Stomach (tissue), 9 donors: Measurements from ENCODE around the gene RERE. TPM values are rescaled to one million over a fixed set of nuclear protein-coding genes. Genes with fewer than 3 reads are reported as not detected.
A peak's percentile ranks its signal among the peaks of the same experiment; 100 is the strongest.

Experiments used
- DNase-seq, 2 donors: peaks; one replicate each; pipeline versions ENCODE4 v3.0.0 to v3.0.0-alpha.2; 2013 to 2019
- H3K27ac ChIP-seq, 5 donors: fragments of 200-600 bp in 4 of 5; sonication (generic) in 4 of 5; one replicate each; pipeline ENCODE4 v1.5.1; 2013 to 2019; ENCODE audit warnings: mild to moderate bottlenecking in 1 of 5, moderate library complexity in 1 of 5
- H3K27me3 ChIP-seq, 3 donors: fragments of 200-600 bp; sonication (generic); one replicate each; pipeline ENCODE4 v1.5.1; 2017 to 2019; ENCODE audit warnings: mixed run types in 1 of 3
- H3K36me3 ChIP-seq, 4 donors: fragments of 200-600 bp; sonication (generic); 1 replicate in 3 of 4; 2 replicates in 1 of 4; pipeline ENCODE4 v1.5.1; 2016 to 2019
- H3K4me1 ChIP-seq, 4 donors: fragments of 200-600 bp; sonication (generic); one replicate each; pipeline ENCODE4 v1.5.1; 2016 to 2019
- H3K4me3 ChIP-seq, 4 donors: fragments of 200-600 bp; sonication (generic) in 3 of 4; one replicate each; pipeline ENCODE4 v1.5.1; 2016 to 2019; ENCODE audit warnings: mild to moderate bottlenecking in 1 of 4
- H3K9me3 ChIP-seq, 4 donors: fragments of 200-600 bp; sonication (generic); one replicate each; pipeline ENCODE4 v1.5.1; 2016 to 2019
- EP300 ChIP-seq: sonication (generic); formaldehyde crosslinking; IDR thresholded peaks from one replicate; pipeline ENCODE4 v1.6.1; 2017; ENCODE audit warnings: antibody characterized with exemption
- POLR2A ChIP-seq, 4 donors: fragments of 450-650 bp; IDR thresholded peaks; one replicate each; pipeline ENCODE4 v1.6.1; 2016; ENCODE audit warnings: antibody characterized with exemption in 4 of 4, control low read depth in 2 of 4, mild to moderate bottlenecking in 1 of 4, moderate library complexity in 1 of 4
- POLR2AphosphoS5 ChIP-seq, 3 donors: sonication (generic); formaldehyde crosslinking; IDR thresholded peaks; one replicate each; pipeline ENCODE4 v1.6.1; 2016; ENCODE audit warnings: antibody characterized with exemption in 3 of 3
- whole genome bisulfite sequencing, 5 donors: extraction: QIAGEN DNeasy Blood & Tissue Kit in 3 of 5; methylation state at CpG; one replicate each; pipeline versions ENCODE4 v1.1.5 to v1.1.7; 2013 to 2018; 5-methylcytosine and 5-hydroxymethylcytosine counted together
- intact Hi-C: fragments of 100-400 bp; cut with DNase I; formaldehyde crosslinking; loops from one replicate; pipeline ENCODE4 v1.15.1; 2023; ENCODE audit warnings: low total_unique reads
- polyA plus RNA-seq, 3 donors: library from polyadenylated mRNA; stranded (reverse); fragments of 200-250 nt; gene quantifications; one replicate each; pipeline ENCODE4 v1.2.3, GENCODE V29; 2013
- total RNA-seq, 5 donors: library from RNA; depleted of rRNA; stranded (reverse); fragments of >200 nt; gene quantifications; one replicate each; pipeline versions ENCODE4 v1.1.0 to v1.2.3, GENCODE V29; 2014 to 2016
- TF ChIP-seq, protein P1 (sequence below), 7 experiments: fragments of 450-650 bp in 4 of 7; fragments of 200-600 bp in 3 of 7; sonication (generic) in 3 of 7; IDR thresholded peaks; one replicate each; pipeline ENCODE4 v1.5.1; 2016 to 2019; ENCODE audit warnings: antibody characterized with exemption in 7 of 7, control low read depth in 2 of 7, mild to moderate bottlenecking in 1 of 7
- donor health status: healthy with polysubstance abuse.
- donor health status: Bipolar disorder and iron deficiency.
- donor health status: healthy.

The RERE gene
- total and polyA plus RNA-seq, 8 donors, result 15.6 to 198 (median 79.3) TPM

GRCh38 chr1:8425150-8425780 lies 392.2 kb downstream of the RERE start:
- intact Hi-C loops, result loop anchor here (10.0 kb wide), 1 partner anchor 60 kb away; no protein-coding TSS in a partner anchor
- no peak for TF ChIP-seq POLR2AphosphoS5 (IDR thresholded peaks at IDR 0.05)
- no peak for TF ChIP-seq EP300
- TF ChIP-seq POLR2A (IDR thresholded peaks at IDR 0.05), result no peak
- TF ChIP-seq, protein P1, sequence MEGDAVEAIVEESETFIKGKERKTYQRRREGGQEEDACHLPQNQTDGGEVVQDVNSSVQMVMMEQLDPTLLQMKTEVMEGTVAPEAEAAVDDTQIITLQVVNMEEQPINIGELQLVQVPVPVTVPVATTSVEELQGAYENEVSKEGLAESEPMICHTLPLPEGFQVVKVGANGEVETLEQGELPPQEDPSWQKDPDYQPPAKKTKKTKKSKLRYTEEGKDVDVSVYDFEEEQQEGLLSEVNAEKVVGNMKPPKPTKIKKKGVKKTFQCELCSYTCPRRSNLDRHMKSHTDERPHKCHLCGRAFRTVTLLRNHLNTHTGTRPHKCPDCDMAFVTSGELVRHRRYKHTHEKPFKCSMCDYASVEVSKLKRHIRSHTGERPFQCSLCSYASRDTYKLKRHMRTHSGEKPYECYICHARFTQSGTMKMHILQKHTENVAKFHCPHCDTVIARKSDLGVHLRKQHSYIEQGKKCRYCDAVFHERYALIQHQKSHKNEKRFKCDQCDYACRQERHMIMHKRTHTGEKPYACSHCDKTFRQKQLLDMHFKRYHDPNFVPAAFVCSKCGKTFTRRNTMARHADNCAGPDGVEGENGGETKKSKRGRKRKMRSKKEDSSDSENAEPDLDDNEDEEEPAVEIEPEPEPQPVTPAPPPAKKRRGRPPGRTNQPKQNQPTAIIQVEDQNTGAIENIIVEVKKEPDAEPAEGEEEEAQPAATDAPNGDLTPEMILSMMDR (IDR thresholded peaks at IDR 0.05), result no peak
- Histone ChIP-seq H3K9me3 (no peaks in the 10 kb centered on the region), H3K27ac (peak overlapping the region; percentile 98 to 99 (median 99)), H3K4me1 (peaks cover 22 to 72% (median 46%) of the 10 kb centered on the region in 4 donors), H3K27me3 (no peaks in the 10 kb centered on the region), H3K36me3 (peaks cover 0 to under 1% (median 0%) of the 10 kb centered on the region in 4 donors), H3K4me3 (peak overlapping the region in 1 of 4 donors; percentile 10)
- 83 to 90% (median 84%) methylated on average over 10 of the region's 10 CpGs for WGBS, 5 donors
- DNase-seq, result no peak

GRCh38 chr1:8424539-8425116 lies 392.8 kb downstream of the RERE start:
- H3K4me3 ChIP-seq, result peak overlapping the region; percentile 73 to 93 (median 86)
- peaks cover 29 to 77% (median 50%) of the 10 kb centered on the region in 4 donors for H3K4me1 ChIP-seq
- H3K9me3 ChIP-seq, result no peaks in the 10 kb centered on the region
- no peaks in the 10 kb centered on the region for H3K27me3 ChIP-seq
- DNase-seq, result peak; percentile 77 to 89
- 16 to 23% (median 19%) methylated on average over 9 of the region's 9 CpGs for WGBS, 5 donors
- peaks cover 0 to 7% (median 3%) of the 10 kb centered on the region in 4 donors for H3K36me3 ChIP-seq
- no peak for TF ChIP-seq EP300
- peak; percentile 9 to 92 (median 77) for TF ChIP-seq POLR2AphosphoS5 (IDR thresholded peaks at IDR 0.05)
- TF ChIP-seq, protein P1 (IDR thresholded peaks at IDR 0.05), result no peak
- TF ChIP-seq POLR2A (IDR thresholded peaks at IDR 0.05), result peak in 1 of 4 donors; percentile 36
- H3K27ac ChIP-seq, result peak overlapping the region; percentile 98 to 99 (median 99)
- intact Hi-C loops, result loop anchor here (10.0 kb wide), 1 partner anchor 60 kb away; no protein-coding TSS in a partner anchor

DNA sequence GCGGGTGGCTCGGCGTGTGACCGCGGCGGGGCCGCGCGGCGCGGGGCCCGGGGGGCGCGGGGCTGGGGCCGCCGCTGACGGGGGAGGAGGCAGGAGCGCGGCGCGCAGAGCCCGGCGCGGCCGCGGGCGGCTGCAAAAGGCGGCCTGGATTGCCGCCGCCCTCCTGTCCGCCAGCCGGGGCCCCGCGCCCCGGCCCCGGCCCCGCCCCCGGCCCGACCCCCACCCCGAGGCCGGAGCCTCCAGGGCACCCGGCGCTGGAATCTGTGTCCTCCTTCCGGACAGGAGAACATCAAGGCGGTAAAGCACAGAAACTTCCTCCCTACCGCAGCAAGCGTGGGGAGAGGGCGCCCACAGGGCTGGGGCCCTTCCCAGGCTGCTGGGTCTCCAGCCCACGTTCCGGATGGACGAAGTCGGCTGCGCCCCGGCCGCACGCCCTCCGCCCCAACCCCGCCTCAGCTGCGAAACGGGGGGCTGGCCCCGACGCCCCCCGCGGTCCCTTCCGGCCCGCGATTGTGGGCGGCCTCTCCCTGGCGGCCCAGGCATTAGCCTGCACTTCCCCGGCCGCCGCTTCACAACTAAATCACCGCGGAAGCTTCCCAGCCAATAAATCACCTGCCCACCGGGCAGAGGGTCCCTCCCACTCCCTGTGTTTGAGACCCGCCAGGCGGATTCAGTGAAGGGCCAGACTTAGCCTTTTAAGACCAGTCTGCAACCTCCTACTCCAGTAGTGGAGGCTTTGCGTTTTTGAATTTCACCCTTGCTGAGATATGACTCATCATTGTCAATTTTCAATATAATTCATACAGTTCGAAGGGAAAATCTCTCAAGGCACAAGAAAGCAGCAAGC lies 393.5 kb downstream of the RERE start:
- TF ChIP-seq, protein P1 (IDR thresholded peaks at IDR 0.05), result peak in 2 of 7 experiments; percentile 12 to 17
- TF ChIP-seq EP300 (no peak), POLR2AphosphoS5 (IDR thresholded peaks at IDR 0.05) (peak in 2 of 3 donors; percentile 1 to 15), POLR2A (IDR thresholded peaks at IDR 0.05) (no peak)
- Histone ChIP-seq H3K4me1 (peaks cover 36 to 77% (median 54%) of the 10 kb centered on the region in 4 donors), H3K9me3 (no peaks in the 10 kb centered on the region), H3K4me3 (peak overlapping the region; percentile 73 to 93 (median 86)), H3K36me3 (peaks cover 0 to 9% (median 7%) of the 10 kb centered on the region in 4 donors), H3K27me3 (no peaks in the 10 kb centered on the region), H3K27ac (peak overlapping the region; percentile 98 to 99 (median 99))
- 0 to 1% (median 0%) methylated on average over 20 to 76 of the region's 79 CpGs for WGBS, 5 donors
- intact Hi-C loops, result loop anchor here (10.0 kb wide), 1 partner anchor 59 kb away; no protein-coding TSS in a partner anchor
- peak; percentile 63 to 89 for DNase-seq

- H3K27me3 ChIP-seq, result no peaks in the 10 kb centered on the region
- H3K9me3 ChIP-seq, result no peaks in the 10 kb centered on the region
- H3K36me3 ChIP-seq, result peaks cover 2 to 14% (median 13%) of the 10 kb centered on the region in 4 donors
- no peak for TF ChIP-seq EP300
- TF ChIP-seq POLR2AphosphoS5 (IDR thresholded peaks at IDR 0.05), result no peak
- TF ChIP-seq, protein P1 (IDR thresholded peaks at IDR 0.05), result no peak
- TF ChIP-seq POLR2A (IDR thresholded peaks at IDR 0.05), result no peak
- H3K4me1 ChIP-seq, result peaks cover 39 to 77% (median 57%) of the 10 kb centered on the region in 4 donors
- WGBS, 5 donors, result 0 to 1% (median 0%) methylated on average over 17 to 33 of the region's 33 CpGs
- intact Hi-C loops, result loop anchor here (10.0 kb wide), 1 partner anchor 58 kb away; no protein-coding TSS in a partner anchor
- peak in 1 of 2 donors; percentile 68 for DNase-seq
- peak overlapping the region; percentile 73 to 93 (median 86) for H3K4me3 ChIP-seq
- H3K27ac ChIP-seq, result peak overlapping the region; percentile 98 to 99 (median 99)
Measured at GRCh38 chr1:8423269-8423691, 394.2 kb downstream of the RERE start.
